H9 (cell line): ENCODE data around the gene DGCR2. TPM values are rescaled to one million over a fixed set of nuclear protein-coding genes. Genes with fewer than 3 reads are reported as not detected.

Source experiments
- DNase-seq: peaks from one replicate; pipeline ENCODE4 v3.0.0-alpha.2; 2017
- H2AFZ ChIP-seq: one replicate; pipeline ENCODE4 v1.6.1; 2013; ENCODE audit warnings: mild to moderate bottlenecking, low read length, control low read depth, moderate library complexity
- H2AK5ac ChIP-seq: 2 replicates; pipeline ENCODE4 v1.6.1; 2013; ENCODE audit warnings: low read length, control low read depth, mixed read lengths; ENCODE audit not compliant: insufficient read length
- H2BK120ac ChIP-seq: one replicate; pipeline ENCODE4 v1.6.1; 2013; ENCODE audit warnings: low read depth, mild to moderate bottlenecking, low read length, control low read depth, inconsistent platforms; ENCODE audit not compliant: poor library complexity, severe bottlenecking
- H2BK12ac ChIP-seq: 2 replicates; pipeline ENCODE4 v1.6.1; 2013; ENCODE audit warnings: low read length, control low read depth, mixed read lengths, low read depth; ENCODE audit not compliant: insufficient read length
- H2BK15ac ChIP-seq: 2 replicates; pipeline ENCODE4 v1.6.1; 2013; ENCODE audit warnings: low read depth, low read length, control low read depth
- H2BK20ac ChIP-seq: one replicate; pipeline ENCODE4 v1.6.1; 2013; ENCODE audit warnings: low read depth, mild to moderate bottlenecking, low read length, control low read depth, inconsistent platforms; ENCODE audit not compliant: poor library complexity, severe bottlenecking
- H2BK5ac ChIP-seq: 2 replicates; pipeline ENCODE4 v1.6.1; 2013; ENCODE audit warnings: low read length, control low read depth, mixed read lengths; ENCODE audit not compliant: insufficient read length
- H3K14ac ChIP-seq: 2 replicates; pipeline ENCODE4 v1.6.1; 2013; ENCODE audit warnings: low read length, control low read depth; ENCODE audit not compliant: insufficient read depth
- H3K18ac ChIP-seq: 2 replicates; pipeline ENCODE4 v1.6.1; 2013; ENCODE audit warnings: low read depth, mild to moderate bottlenecking, mixed read lengths, low read length, control low read depth; ENCODE audit not compliant: insufficient read length
- H3K23ac ChIP-seq: 2 replicates; pipeline ENCODE4 v1.6.1; 2013; ENCODE audit warnings: low read length, control low read depth, mixed read lengths, low read depth; ENCODE audit not compliant: insufficient read length
- H3K23me2 ChIP-seq: 2 replicates; pipeline ENCODE4 v1.6.1; 2013; ENCODE audit warnings: low read depth, mild to moderate bottlenecking, mixed read lengths, low read length, control low read depth; ENCODE audit not compliant: insufficient read length, poor library complexity, severe bottlenecking
- H3K27ac ChIP-seq: 2 replicates; pipeline ENCODE4 v1.5.1; 2013; ENCODE audit warnings: low read length, control low read depth, mixed read lengths, low read depth; ENCODE audit not compliant: insufficient read length
- H3K27me3 ChIP-seq: 2 replicates; pipeline ENCODE4 v1.6.1; 2013; ENCODE audit warnings: low read length, control low read depth, inconsistent platforms; ENCODE audit not compliant: insufficient read depth
- H3K4ac ChIP-seq: 2 replicates; pipeline ENCODE4 v1.6.1; 2013; ENCODE audit warnings: low read depth, mild to moderate bottlenecking, control low read depth, inconsistent platforms, low read length, moderate library complexity
- H3K4me1 ChIP-seq: 2 replicates; pipeline ENCODE4 v1.6.1; 2013; ENCODE audit warnings: low read length, control low read depth, inconsistent platforms; ENCODE audit not compliant: insufficient read depth
- H3K4me2 ChIP-seq: 2 replicates; pipeline ENCODE4 v1.6.1; 2013; ENCODE audit warnings: low read length, control low read depth, mixed read lengths; ENCODE audit not compliant: insufficient read length, insufficient read depth
- H3K56ac ChIP-seq: 2 replicates; pipeline ENCODE4 v1.6.1; 2013; ENCODE audit warnings: low read depth, mild to moderate bottlenecking, mixed read lengths, low read length, control low read depth; ENCODE audit not compliant: insufficient read length
- H3K79me1 ChIP-seq: 2 replicates; pipeline ENCODE4 v1.6.1; 2013; ENCODE audit warnings: low read depth, mild to moderate bottlenecking, moderate library complexity, low read length, control low read depth, inconsistent platforms; ENCODE audit not compliant: insufficient read depth, poor library complexity, severe bottlenecking
- H3K79me2 ChIP-seq: 2 replicates; pipeline ENCODE4 v1.6.1; 2013; ENCODE audit warnings: low read length, control low read depth, inconsistent platforms; ENCODE audit not compliant: insufficient read depth
- H3K9ac ChIP-seq: 2 replicates; pipeline ENCODE4 v1.6.1; 2013; ENCODE audit warnings: low read length, control low read depth, mixed read lengths; ENCODE audit not compliant: insufficient read length; ENCODE audit errors: extremely low read depth
- H3K9me3 ChIP-seq: one replicate; pipeline ENCODE4 v1.6.1; 2013; ENCODE audit warnings: low read depth, low read length, inconsistent platforms; ENCODE audit not compliant: control insufficient read depth
- H3T11ph ChIP-seq: one replicate; pipeline ENCODE4 v1.6.1; 2013; ENCODE audit warnings: mild to moderate bottlenecking, low read length, control low read depth, inconsistent platforms
- H4K20me1 ChIP-seq: one replicate; pipeline ENCODE4 v1.6.1; 2013; ENCODE audit not compliant: control insufficient read depth, insufficient read length, insufficient read depth
- H4K5ac ChIP-seq: 2 replicates; pipeline ENCODE4 v1.6.1; 2013; ENCODE audit warnings: low read depth, mild to moderate bottlenecking, mixed read lengths, low read length, control low read depth; ENCODE audit not compliant: insufficient read length
- H4K8ac ChIP-seq: replicated peaks from 2 replicates; pipeline ENCODE4 v1.6.1; 2013; ENCODE audit warnings: low read length, control low read depth, mixed read lengths, low read depth; ENCODE audit not compliant: insufficient read length
- H4K91ac ChIP-seq: 2 replicates; pipeline ENCODE4 v1.6.1; 2013; ENCODE audit warnings: low read depth, mild to moderate bottlenecking, moderate library complexity, mixed read lengths, low read length, control low read depth; ENCODE audit not compliant: insufficient read length
- H3K27ac Mint-ChIP-seq, 3 experiments: 2 replicates in 2 of 3; 3 replicates in 1 of 3; pipeline ENCODE4 v1.8.0; 2020 to 2021; ENCODE audit warnings: mixed read lengths in 3 of 3, mild to moderate bottlenecking in 1 of 3, moderate library complexity in 1 of 3
- H3K27me3 Mint-ChIP-seq: 2 replicates; pipeline ENCODE4 v1.8.0; 2021; ENCODE audit warnings: low read depth, mild to moderate bottlenecking, moderate library complexity, mixed read lengths
- H3K36me3 Mint-ChIP-seq, 3 experiments: 2 replicates in 2 of 3; 3 replicates in 1 of 3; pipeline ENCODE4 v1.8.0; 2020 to 2021; ENCODE audit warnings: low read depth in 3 of 3, mixed read lengths in 3 of 3; ENCODE audit not compliant: insufficient read depth in 1 of 3
- H3K4me1 Mint-ChIP-seq, 2 experiments: 2 replicates each; pipeline ENCODE4 v1.8.0; 2020; ENCODE audit warnings: mixed read lengths in 2 of 2
- H3K4me3 Mint-ChIP-seq, 2 experiments: 2 replicates in 1 of 2; 3 replicates in 1 of 2; pipeline ENCODE4 v1.8.0; 2020 to 2021; ENCODE audit warnings: mild to moderate bottlenecking in 2 of 2, mixed read lengths in 2 of 2, moderate library complexity in 1 of 2
- H3K9me3 Mint-ChIP-seq, 2 experiments: 2 replicates in 1 of 2; 3 replicates in 1 of 2; pipeline ENCODE4 v1.8.0; 2020; ENCODE audit warnings: mild to moderate bottlenecking in 2 of 2, mixed read lengths in 2 of 2, moderate library complexity in 1 of 2
- total RNA-seq: library from RNA; stranded (reverse); gene quantifications from 2 replicates; pipeline ENCODE4 v1.2.1, GENCODE V29; 2021
- TF ChIP-seq, protein P1 (sequence below): fragments of 200-600 bp; sonication (generic); conservative IDR thresholded peaks from 3 replicates; pipeline ENCODE4 v1.8.0; 2021; ENCODE audit warnings: antibody characterized with exemption, mild to moderate bottlenecking

Gene DGCR2
- total RNA-seq, 1 experiment from 2014 or later, result 47.2 TPM

DNA sequence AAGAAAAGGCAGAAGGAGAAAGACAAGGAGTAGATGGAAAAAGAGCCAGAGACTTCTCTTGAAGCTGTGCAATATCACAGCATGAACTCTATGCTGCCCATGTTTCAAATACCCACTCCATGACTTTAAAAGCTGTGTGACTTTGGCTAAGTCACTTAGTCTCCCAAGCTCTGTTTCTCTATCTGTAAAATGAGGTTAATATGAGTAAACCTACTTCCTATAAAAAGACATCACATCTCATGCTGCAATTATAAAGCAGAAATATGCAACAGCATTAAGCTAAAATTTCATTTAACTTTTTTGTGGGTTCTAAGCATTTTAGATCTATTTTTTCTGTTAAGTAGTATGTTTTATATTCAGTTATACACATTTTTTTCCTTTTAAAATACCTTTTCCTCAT, 11.6 kb downstream of the DGCR2 start:
- Histone ChIP-seq H3K9ac (no peak overlapping the region), H2BK15ac (no peak overlapping the region), H4K20me1 (peaks cover 2% of the 10 kb centered on the region), H3K9me3 (no peaks in the 10 kb centered on the region), H3K27ac (no peak overlapping the region), H3K79me1 (peaks cover 4% of the 10 kb centered on the region), H3K4ac (no peak overlapping the region), H3K56ac (no peak overlapping the region), H4K91ac (no peak overlapping the region), H2AFZ (no peak overlapping the region), H2BK5ac (no peak overlapping the region), H3K14ac (no peak overlapping the region), H3K4me1 (peaks cover 8% of the 10 kb centered on the region; the same call in 1 of the 2 replicates), H3K79me2 (peaks cover 28% of the 10 kb centered on the region; the same call in 1 of the 2 replicates), H3K18ac (no peak overlapping the region), H2BK120ac (no peak overlapping the region), H3K4me2 (no peak overlapping the region), H4K8ac (no peak overlapping the region), H2BK20ac (no peak overlapping the region), H2AK5ac (no peak overlapping the region), H3K23me2 (no peaks in the 10 kb centered on the region), H4K5ac (no peak overlapping the region), H2BK12ac (no peak overlapping the region), H3K23ac (no peak overlapping the region), H3T11ph (no peak overlapping the region), H3K27me3 (no peaks in the 10 kb centered on the region)
- H3K36me3 Mint-ChIP-seq, result peaks cover 0 to 4% (median 1%) of the 10 kb centered on the region in 3 experiments; a peak in 1 of 7 replicates
- no peak overlapping the region for H3K27ac Mint-ChIP-seq
- H3K27me3 Mint-ChIP-seq, result no peaks in the 10 kb centered on the region
- no peak for DNase-seq
- TF ChIP-seq, protein P1, sequence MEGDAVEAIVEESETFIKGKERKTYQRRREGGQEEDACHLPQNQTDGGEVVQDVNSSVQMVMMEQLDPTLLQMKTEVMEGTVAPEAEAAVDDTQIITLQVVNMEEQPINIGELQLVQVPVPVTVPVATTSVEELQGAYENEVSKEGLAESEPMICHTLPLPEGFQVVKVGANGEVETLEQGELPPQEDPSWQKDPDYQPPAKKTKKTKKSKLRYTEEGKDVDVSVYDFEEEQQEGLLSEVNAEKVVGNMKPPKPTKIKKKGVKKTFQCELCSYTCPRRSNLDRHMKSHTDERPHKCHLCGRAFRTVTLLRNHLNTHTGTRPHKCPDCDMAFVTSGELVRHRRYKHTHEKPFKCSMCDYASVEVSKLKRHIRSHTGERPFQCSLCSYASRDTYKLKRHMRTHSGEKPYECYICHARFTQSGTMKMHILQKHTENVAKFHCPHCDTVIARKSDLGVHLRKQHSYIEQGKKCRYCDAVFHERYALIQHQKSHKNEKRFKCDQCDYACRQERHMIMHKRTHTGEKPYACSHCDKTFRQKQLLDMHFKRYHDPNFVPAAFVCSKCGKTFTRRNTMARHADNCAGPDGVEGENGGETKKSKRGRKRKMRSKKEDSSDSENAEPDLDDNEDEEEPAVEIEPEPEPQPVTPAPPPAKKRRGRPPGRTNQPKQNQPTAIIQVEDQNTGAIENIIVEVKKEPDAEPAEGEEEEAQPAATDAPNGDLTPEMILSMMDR, result no peak
- H3K9me3 Mint-ChIP-seq, result no peaks in the 10 kb centered on the region
- no peak overlapping the region for H3K4me3 Mint-ChIP-seq
- H3K4me1 Mint-ChIP-seq, result peaks cover 23 to 34% of the 10 kb centered on the region in 2 experiments
